Ovary (tissue), 9 donors: Measurements from ENCODE around the gene PRKG2. TPM values are rescaled to one million over a fixed set of nuclear protein-coding genes. Genes with fewer than 3 reads are reported as not detected.

Experiments
- DNase-seq, 5 donors: peaks; one replicate each; pipeline ENCODE4 v3.0.0-alpha.2; 2019 to 2020
- H3K27ac ChIP-seq, 2 donors: fragments of 200-600 bp; one replicate each; pipeline versions ENCODE4 v1.5.1 to v1.8.0; 2019 to 2022
- H3K27me3 ChIP-seq: fragments of 200-600 bp; one replicate; pipeline ENCODE4 v1.8.0; 2022
- H3K36me3 ChIP-seq: fragments of 200-600 bp; sonication (generic); one replicate; pipeline ENCODE4 v1.5.1; 2019
- H3K4me1 ChIP-seq: one replicate; pipeline ENCODE4 v1.8.1; 2013; ENCODE audit warnings: mild to moderate bottlenecking, moderate library complexity; ENCODE audit not compliant: insufficient read depth
- H3K4me3 ChIP-seq: fragments of 200-600 bp; sonication (generic); one replicate; pipeline ENCODE4 v1.5.1; 2017
- H3K9me3 ChIP-seq, 2 donors: fragments of 200-600 bp in 1 of 2; sonication (generic) in 1 of 2; one replicate each; pipeline versions ENCODE4 v1.5.1 to v1.8.1; 2013 to 2019; ENCODE audit warnings: mild to moderate bottlenecking in 1 of 2, moderate library complexity in 1 of 2
- EP300 ChIP-seq: sonication (generic); formaldehyde crosslinking; IDR thresholded peaks from one replicate; pipeline ENCODE4 v1.6.1; 2017; ENCODE audit warnings: antibody characterized with exemption
- POLR2A ChIP-seq: fragments of 450-650 bp; IDR thresholded peaks from one replicate; pipeline ENCODE4 v1.6.1; 2017; ENCODE audit warnings: antibody characterized with exemption, mild to moderate bottlenecking, moderate library complexity
- WGBS, 3 donors: extraction: QIAGEN DNeasy Blood & Tissue Kit in 1 of 3; methylation state at CpG; one replicate each; pipeline versions ENCODE4 v1.1.5 to v1.1.7; 2013 to 2017; 5-methylcytosine and 5-hydroxymethylcytosine counted together
- intact Hi-C, 4 donors: fragments of 100-400 bp; cut with DNase I; formaldehyde crosslinking; loops; one replicate each; pipeline versions ENCODE4 v1.11.0 to v1.15.1; 2022 to 2023
- polyA plus RNA-seq, 2 donors: library from polyadenylated mRNA; stranded (reverse); fragments of 200-250 nt in 1 of 2; fragments of 350-450 nt in 1 of 2; fragmentation: Illumina TruSeq in 1 of 2; extraction: RNeasy Lipid Tissue Mini Kit (QIAGEN cat#74804) in 1 of 2; gene quantifications; one replicate each; pipeline ENCODE4 v1.2.3, GENCODE V29; 2013 to 2014
- total RNA-seq, 7 donors: library from RNA; depleted of rRNA in 2 of 7; stranded (reverse); fragments of >200 nt in 2 of 7; fragmentation: NEBNext Ultra II Directional in 3 of 7; extraction: Animal tissue kit (Norgen Biotek cat#: 25700) in 3 of 7; gene quantifications; one replicate each; pipeline versions ENCODE4 v1.1.0 to v1.2.4, GENCODE V29; 2016 to 2023
- TF ChIP-seq, protein P1 (sequence below), 3 donors: fragments of 450-650 bp in 2 of 3; fragments of 200-600 bp in 1 of 3; IDR thresholded peaks; one replicate each; pipeline versions ENCODE4 v1.5.1 to v1.8.0; 2016 to 2022; ENCODE audit warnings: antibody characterized with exemption in 3 of 3, mild to moderate bottlenecking in 1 of 3
- donor health status: DM: no; HTN: no; CAD: no; lungs with moderate emphysema.
- donor health status: DM: no; HTN: no; CAD: no.
- donor health status: Bipolar disorder and iron deficiency.
- donor health status: DM: yes; HTN: yes; CAD: no.
- donor health status: DM: no; HTN: no; CAD: no.
- donor health status: DM: yes; HTN: yes; CAD: no.

PRKG2 gene
- total and polyA plus RNA-seq, 9 donors, result 0.08 to 0.60 (median 0.16) TPM; not detected in 3

DNA sequence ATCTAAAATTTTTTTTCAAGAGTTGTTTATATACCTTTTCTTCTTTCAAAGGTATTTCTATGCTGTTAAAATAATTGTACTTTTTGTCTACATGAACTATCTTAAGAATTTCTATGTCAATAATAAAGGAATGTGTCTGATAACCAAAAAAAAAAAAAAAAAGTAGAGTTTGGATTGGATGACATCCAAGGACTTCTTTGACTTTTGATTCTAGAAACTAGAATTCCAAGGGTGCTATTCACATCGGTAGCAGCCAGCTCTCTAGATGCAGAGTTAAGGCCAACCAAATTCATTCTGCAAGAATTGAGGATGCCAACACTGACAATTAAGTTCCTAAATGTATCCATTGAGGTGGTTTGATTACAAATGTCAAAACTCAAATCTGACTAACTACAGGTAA, 42.0 kb upstream of the PRKG2 start:
- no peaks in the 10 kb centered on the region for H3K36me3 ChIP-seq
- no peak for DNase-seq
- intact Hi-C loops, result no loop called here
- H3K9me3 ChIP-seq, result no peaks in the 10 kb centered on the region
- no peak overlapping the region for H3K4me3 ChIP-seq
- no peaks in the 10 kb centered on the region for H3K4me1 ChIP-seq
- TF ChIP-seq EP300 (no peak), POLR2A (no peak)
- TF ChIP-seq, protein P1, sequence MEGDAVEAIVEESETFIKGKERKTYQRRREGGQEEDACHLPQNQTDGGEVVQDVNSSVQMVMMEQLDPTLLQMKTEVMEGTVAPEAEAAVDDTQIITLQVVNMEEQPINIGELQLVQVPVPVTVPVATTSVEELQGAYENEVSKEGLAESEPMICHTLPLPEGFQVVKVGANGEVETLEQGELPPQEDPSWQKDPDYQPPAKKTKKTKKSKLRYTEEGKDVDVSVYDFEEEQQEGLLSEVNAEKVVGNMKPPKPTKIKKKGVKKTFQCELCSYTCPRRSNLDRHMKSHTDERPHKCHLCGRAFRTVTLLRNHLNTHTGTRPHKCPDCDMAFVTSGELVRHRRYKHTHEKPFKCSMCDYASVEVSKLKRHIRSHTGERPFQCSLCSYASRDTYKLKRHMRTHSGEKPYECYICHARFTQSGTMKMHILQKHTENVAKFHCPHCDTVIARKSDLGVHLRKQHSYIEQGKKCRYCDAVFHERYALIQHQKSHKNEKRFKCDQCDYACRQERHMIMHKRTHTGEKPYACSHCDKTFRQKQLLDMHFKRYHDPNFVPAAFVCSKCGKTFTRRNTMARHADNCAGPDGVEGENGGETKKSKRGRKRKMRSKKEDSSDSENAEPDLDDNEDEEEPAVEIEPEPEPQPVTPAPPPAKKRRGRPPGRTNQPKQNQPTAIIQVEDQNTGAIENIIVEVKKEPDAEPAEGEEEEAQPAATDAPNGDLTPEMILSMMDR (IDR thresholded peaks at IDR 0.05), result no peak
- H3K27me3 ChIP-seq, result no peaks in the 10 kb centered on the region
- no peak overlapping the region for H3K27ac ChIP-seq
- WGBS, 3 donors, result 8 to 20% (median 18%) methylated on average over 1 of the region's 1 CpG

DNA sequence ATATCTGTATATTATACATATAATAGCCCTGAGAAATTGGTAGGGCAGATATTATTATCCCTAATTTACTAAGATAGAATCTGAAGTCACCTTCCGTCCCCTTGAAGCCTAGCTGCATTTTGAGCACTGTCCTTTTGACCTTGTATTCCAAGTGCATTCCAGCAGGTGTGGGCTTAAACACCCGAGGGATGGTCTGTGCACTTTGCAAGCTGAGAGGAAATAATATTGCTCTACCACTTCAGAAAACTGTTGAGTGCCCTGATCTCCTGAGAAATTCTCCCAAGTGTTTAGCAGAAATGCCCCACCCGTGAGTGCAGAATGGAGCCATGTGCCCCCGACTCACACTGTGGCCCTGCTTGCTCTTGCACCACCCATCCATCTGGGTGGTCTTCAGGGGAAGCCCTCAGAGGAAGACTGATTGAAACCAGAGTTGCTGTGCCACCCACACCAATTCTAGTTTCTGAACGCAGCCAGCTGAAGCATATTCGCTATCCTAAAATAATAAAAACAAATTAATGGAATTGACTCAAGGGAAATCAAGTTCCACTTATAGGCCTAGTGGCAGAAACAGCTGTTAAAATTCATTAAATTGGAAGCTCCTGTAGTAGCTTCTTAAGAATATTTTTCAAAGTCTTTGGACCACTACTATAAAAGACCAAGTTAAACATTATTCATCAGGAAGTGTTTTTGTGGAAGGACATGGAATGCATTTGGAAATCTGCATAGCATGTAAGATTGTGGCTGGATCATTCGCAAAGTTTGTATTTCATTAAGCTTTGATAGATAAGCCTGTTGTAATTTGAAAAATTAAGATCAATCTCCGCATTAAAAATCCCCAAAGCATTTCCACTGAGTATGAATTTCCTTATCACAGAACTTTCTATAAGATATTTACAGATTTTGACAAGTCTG, 41.3 kb upstream of the PRKG2 start:
- intact Hi-C loops, result no loop called here
- 53 to 64% (median 59%) methylated on average over 8 of the region's 8 CpGs for WGBS, 3 donors
- no peak overlapping the region for H3K4me3 ChIP-seq
- H3K27ac ChIP-seq, result no peak overlapping the region
- no peaks in the 10 kb centered on the region for H3K27me3 ChIP-seq
- no peaks in the 10 kb centered on the region for H3K4me1 ChIP-seq
- H3K36me3 ChIP-seq, result no peaks in the 10 kb centered on the region
- no peak for DNase-seq
- no peaks in the 10 kb centered on the region for H3K9me3 ChIP-seq
- TF ChIP-seq, protein P1 (IDR thresholded peaks at IDR 0.05), result no peak
- TF ChIP-seq POLR2A, result no peak
- no peak for TF ChIP-seq EP300

DNA sequence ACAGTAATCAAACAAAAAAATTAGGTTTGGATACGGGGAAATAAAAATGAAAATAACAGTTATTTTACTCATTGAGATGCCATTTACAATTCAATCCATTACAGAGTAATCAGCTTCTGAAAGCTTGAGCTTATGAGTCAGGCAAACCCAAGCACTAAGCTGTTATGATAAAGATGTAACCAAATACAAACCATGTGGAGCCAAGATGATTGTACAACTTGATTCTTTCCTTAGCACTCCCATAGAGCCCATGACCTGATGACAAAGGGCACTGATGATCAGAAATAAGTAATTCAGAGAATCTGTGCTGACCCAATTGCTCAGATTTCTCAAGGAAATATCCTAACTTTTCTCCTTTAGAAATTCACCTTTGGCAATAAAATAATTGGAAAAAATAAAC, 40.5 kb upstream of the PRKG2 start:
- H3K27ac ChIP-seq, result no peak overlapping the region
- no peak for TF ChIP-seq EP300
- TF ChIP-seq POLR2A, result no peak
- TF ChIP-seq, protein P1 (IDR thresholded peaks at IDR 0.05), result no peak
- H3K36me3 ChIP-seq, result no peaks in the 10 kb centered on the region
- H3K4me3 ChIP-seq, result no peak overlapping the region
- H3K27me3 ChIP-seq, result no peaks in the 10 kb centered on the region
- H3K9me3 ChIP-seq, result no peaks in the 10 kb centered on the region
- 78 to 84% (median 83%) methylated on average over 1 of the region's 1 CpG for WGBS, 3 donors
- no peak for DNase-seq
- H3K4me1 ChIP-seq, result no peaks in the 10 kb centered on the region
- intact Hi-C loops, result no loop called here

DNA sequence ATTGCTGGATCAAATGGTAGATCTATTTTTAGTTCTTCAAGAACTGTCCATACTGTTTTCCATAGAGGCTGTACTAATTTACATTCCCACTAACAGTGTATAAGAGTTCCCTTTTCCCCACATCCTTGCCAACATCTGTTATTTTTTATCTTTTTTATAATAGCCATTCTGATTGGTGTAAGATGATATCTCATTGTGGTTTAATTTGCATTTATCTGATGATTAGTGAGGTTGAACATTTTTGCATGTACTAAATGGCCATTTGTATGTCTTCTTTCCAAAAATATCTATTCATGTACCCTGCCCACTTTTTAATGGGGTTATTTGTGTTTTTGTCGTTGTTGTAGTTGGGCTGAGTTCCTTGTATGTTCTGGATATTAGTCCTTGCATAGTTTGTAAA, 35.4 kb upstream of the PRKG2 start:
- DNase-seq, result no peak
- Histone ChIP-seq H3K27me3 (no peaks in the 10 kb centered on the region), H3K4me1 (no peaks in the 10 kb centered on the region), H3K4me3 (no peak overlapping the region), H3K27ac (no peak overlapping the region), H3K36me3 (no peaks in the 10 kb centered on the region), H3K9me3 (no peaks in the 10 kb centered on the region)
- TF ChIP-seq, protein P1 (IDR thresholded peaks at IDR 0.05), result no peak
- TF ChIP-seq EP300, result no peak
- no peak for TF ChIP-seq POLR2A
- WGBS, 3 donors, result 81 to 86% (median 84%) methylated on average over 1 of the region's 1 CpG
- intact Hi-C loops, result no loop called here
